HL-60 (cell line): Measurements from ENCODE around the gene CAPRIN2.

Experiments
- DNase-seq, 2 experiments: peaks; one replicate each; pipeline ENCODE4 v3.0.0-alpha.2; 2010 to 2020; ENCODE audit warnings: low read depth in 1 of 2, low spot score in 1 of 2
- H3K27ac ChIP-seq: fragments of 250-450 bp; sonication (Bioruptor Pico); replicated peaks from 2 replicates; pipeline ENCODE4 v1.5.1; 2020; ENCODE audit warnings: mild to moderate bottlenecking, moderate library complexity
- H3K27me3 ChIP-seq: fragments of 250-450 bp; sonication (Bioruptor Pico); 2 replicates; pipeline ENCODE4 v1.5.1; 2021; ENCODE audit warnings: mild to moderate bottlenecking, moderate library complexity; ENCODE audit not compliant: insufficient read depth, poor library complexity, severe bottlenecking
- H3K4me3 ChIP-seq: replicated peaks from 2 replicates; pipeline ENCODE4 v1.5.1; 2011; ENCODE audit warnings: mild to moderate bottlenecking, control low read depth, low read length; ENCODE audit not compliant: insufficient read depth
- GABPA ChIP-seq: IDR thresholded peaks from 2 replicates; pipeline ENCODE4 v1.6.1; 2012; ENCODE audit warnings: low read depth
- POLR2AphosphoS5 ChIP-seq: IDR thresholded peaks from 2 replicates; pipeline ENCODE4 v1.6.1; 2012; ENCODE audit warnings: low read depth
- SPI1 ChIP-seq: IDR thresholded peaks from 2 replicates; pipeline ENCODE4 v1.6.1; 2012; ENCODE audit warnings: low read depth, mild to moderate bottlenecking, borderline replicate concordance
- TF ChIP-seq, protein P1 (sequence below): IDR thresholded peaks from one replicate; pipeline ENCODE4 v1.5.1; 2011; ENCODE audit warnings: low read length, control low read depth, inconsistent platforms; ENCODE audit not compliant: insufficient read depth
- TF ChIP-seq, protein P2 (sequence below): IDR thresholded peaks from 2 replicates; pipeline ENCODE4 v1.6.1; 2012; ENCODE audit warnings: low read depth; ENCODE audit not compliant: insufficient replicate concordance

CAPRIN2 gene

DNA sequence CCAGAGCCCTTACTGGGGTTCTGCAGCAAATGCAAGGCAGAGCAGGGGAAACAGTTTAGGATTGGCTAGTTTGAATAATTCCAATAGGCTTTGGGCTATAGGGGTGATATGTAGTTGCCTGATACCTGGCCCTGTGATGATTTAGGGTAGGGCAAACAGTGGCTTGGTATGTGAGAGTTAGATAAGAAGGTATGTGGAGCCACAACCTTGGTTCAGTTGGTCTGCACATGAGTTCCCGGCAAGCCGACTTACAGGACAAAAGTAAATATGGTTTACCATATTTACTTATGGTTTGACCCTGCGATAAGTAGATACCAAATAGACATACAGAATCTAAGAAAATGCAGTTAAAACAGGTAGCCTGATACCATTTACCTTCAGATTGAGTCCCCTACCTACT, 8.3 kb upstream of the CAPRIN2 start:
- Histone ChIP-seq H3K27ac (no peak overlapping the region), H3K4me3 (no peak overlapping the region), H3K27me3 (no peaks in the 10 kb centered on the region)
- TF ChIP-seq SPI1 = no peak
- TF ChIP-seq, protein P1, sequence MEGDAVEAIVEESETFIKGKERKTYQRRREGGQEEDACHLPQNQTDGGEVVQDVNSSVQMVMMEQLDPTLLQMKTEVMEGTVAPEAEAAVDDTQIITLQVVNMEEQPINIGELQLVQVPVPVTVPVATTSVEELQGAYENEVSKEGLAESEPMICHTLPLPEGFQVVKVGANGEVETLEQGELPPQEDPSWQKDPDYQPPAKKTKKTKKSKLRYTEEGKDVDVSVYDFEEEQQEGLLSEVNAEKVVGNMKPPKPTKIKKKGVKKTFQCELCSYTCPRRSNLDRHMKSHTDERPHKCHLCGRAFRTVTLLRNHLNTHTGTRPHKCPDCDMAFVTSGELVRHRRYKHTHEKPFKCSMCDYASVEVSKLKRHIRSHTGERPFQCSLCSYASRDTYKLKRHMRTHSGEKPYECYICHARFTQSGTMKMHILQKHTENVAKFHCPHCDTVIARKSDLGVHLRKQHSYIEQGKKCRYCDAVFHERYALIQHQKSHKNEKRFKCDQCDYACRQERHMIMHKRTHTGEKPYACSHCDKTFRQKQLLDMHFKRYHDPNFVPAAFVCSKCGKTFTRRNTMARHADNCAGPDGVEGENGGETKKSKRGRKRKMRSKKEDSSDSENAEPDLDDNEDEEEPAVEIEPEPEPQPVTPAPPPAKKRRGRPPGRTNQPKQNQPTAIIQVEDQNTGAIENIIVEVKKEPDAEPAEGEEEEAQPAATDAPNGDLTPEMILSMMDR = no peak
- no peak for TF ChIP-seq GABPA
- no peak for DNase-seq

DNA sequence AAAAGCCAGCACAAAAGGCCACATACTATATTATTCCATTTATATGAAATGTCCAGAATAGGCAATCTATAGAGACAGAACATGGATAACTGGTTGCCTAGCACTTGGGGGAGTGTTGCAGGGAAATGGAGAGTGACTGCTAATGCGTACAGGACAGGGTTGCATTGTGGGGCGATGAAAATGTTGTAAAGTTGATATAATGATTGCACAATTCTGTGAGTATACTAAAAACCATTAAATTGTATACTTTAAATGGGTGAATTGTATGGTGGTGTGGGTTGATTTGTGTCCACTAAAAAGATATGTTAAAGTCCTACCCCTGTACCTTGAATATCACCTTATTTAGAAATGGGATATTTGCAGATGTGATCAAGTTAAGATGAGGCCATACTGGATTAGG, 7.0 kb upstream of the CAPRIN2 start:
- Histone ChIP-seq H3K27ac (no peak overlapping the region), H3K4me3 (no peak overlapping the region), H3K27me3 (no peaks in the 10 kb centered on the region)
- DNase-seq = no peak
- TF ChIP-seq POLR2AphosphoS5 (no peak), GABPA (no peak), SPI1 (no peak)
- TF ChIP-seq, protein P2, sequence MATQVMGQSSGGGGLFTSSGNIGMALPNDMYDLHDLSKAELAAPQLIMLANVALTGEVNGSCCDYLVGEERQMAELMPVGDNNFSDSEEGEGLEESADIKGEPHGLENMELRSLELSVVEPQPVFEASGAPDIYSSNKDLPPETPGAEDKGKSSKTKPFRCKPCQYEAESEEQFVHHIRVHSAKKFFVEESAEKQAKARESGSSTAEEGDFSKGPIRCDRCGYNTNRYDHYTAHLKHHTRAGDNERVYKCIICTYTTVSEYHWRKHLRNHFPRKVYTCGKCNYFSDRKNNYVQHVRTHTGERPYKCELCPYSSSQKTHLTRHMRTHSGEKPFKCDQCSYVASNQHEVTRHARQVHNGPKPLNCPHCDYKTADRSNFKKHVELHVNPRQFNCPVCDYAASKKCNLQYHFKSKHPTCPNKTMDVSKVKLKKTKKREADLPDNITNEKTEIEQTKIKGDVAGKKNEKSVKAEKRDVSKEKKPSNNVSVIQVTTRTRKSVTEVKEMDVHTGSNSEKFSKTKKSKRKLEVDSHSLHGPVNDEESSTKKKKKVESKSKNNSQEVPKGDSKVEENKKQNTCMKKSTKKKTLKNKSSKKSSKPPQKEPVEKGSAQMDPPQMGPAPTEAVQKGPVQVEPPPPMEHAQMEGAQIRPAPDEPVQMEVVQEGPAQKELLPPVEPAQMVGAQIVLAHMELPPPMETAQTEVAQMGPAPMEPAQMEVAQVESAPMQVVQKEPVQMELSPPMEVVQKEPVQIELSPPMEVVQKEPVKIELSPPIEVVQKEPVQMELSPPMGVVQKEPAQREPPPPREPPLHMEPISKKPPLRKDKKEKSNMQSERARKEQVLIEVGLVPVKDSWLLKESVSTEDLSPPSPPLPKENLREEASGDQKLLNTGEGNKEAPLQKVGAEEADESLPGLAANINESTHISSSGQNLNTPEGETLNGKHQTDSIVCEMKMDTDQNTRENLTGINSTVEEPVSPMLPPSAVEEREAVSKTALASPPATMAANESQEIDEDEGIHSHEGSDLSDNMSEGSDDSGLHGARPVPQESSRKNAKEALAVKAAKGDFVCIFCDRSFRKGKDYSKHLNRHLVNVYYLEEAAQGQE = no peak
- TF ChIP-seq, protein P1 = no peak

DNA sequence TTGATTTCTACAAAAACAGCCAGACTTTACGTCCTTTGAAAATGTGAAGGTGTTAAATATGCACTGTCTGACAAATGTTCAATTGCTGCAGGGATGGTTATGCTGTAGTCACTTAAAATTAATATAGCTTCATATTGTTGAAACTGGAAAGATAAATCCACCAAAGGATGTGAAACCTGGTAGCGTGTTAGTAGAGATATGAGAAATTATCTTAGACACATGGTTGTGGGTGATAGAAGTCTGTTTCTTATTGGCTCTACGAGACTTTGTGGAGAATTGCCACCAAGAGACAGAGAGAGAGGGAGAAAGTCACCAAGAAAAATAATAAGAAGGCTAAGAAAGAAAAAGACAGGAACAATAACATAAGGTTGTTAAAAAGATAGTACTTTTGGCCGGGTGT, 2.6 kb upstream of the CAPRIN2 start:
- H3K27me3 ChIP-seq = no peaks in the 10 kb centered on the region
- TF ChIP-seq, protein P1 = no peak
- no peak for TF ChIP-seq GABPA
- no peak for TF ChIP-seq SPI1
- no peak for TF ChIP-seq POLR2AphosphoS5
- TF ChIP-seq, protein P2 = no peak
- H3K27ac ChIP-seq = no peak overlapping the region
- no peak for DNase-seq
- H3K4me3 ChIP-seq = no peak overlapping the region

DNA sequence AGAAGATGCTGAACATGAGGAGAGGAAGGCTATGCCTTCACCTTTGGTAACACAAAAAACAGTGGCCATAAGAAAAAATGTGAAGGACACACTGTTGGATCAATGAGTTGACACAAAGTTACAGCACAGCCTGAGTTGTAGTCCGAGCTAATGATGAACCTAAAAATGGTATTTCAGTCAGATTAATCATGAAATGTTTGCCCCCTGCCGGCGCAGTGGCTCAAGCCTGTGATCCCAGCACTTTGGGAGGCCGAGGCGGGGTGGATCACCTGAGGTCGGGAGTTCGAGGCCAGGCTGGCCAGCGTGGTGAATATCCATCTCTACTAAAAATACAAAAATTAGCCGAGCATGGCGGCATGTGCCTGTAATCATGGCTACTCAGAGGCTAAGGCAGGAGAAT, 1.3 kb upstream of the CAPRIN2 start:
- no peak overlapping the region for H3K27ac ChIP-seq
- no peak for TF ChIP-seq GABPA
- TF ChIP-seq POLR2AphosphoS5 = no peak
- TF ChIP-seq, protein P2 = no peak
- TF ChIP-seq, protein P1 = no peak
- no peak for TF ChIP-seq SPI1
- no peak overlapping the region for H3K4me3 ChIP-seq
- H3K27me3 ChIP-seq = no peaks in the 10 kb centered on the region
- no peak for DNase-seq
